BLaER1 treated with 17β-estradiol and CSF1 and Interleukin-3, amounts not matched to agents 10 nM and 100 nM (cell line): Measurements from ENCODE around the gene ACSM6.

Experiments used
- H3K27ac ChIP-seq, 11 experiments: shearing (Covaris generic); formaldehyde crosslinking; 2 replicates each; pipeline ENCODE4 v1.8.1; 2022
- H3K27me3 ChIP-seq, 11 experiments: shearing (Covaris generic); formaldehyde crosslinking; 2 replicates each; pipeline ENCODE4 v1.8.1; 2022
- H3K36me3 ChIP-seq, 11 experiments: shearing (Covaris generic); formaldehyde crosslinking; 2 replicates each; pipeline ENCODE4 v1.8.1; 2022
- H3K4me1 ChIP-seq, 10 experiments: shearing (Covaris generic); formaldehyde crosslinking; 2 replicates each; pipeline ENCODE4 v1.8.1; 2022
- H3K4me2 ChIP-seq, 11 experiments: shearing (Covaris generic); formaldehyde crosslinking; 2 replicates each; pipeline ENCODE4 v1.8.1; 2022
- H3K4me3 ChIP-seq, 10 experiments: shearing (Covaris generic); formaldehyde crosslinking; 2 replicates each; pipeline ENCODE4 v1.8.1; 2022
- H3K9ac ChIP-seq, 11 experiments: shearing (Covaris generic); formaldehyde crosslinking; 2 replicates each; pipeline ENCODE4 v1.8.1; 2022
- H3K9me3 ChIP-seq, 11 experiments: shearing (Covaris generic); formaldehyde crosslinking; replicated peaks in 1 of 11; 2 replicates each; pipeline ENCODE4 v1.8.1; 2022
- H4K20me1 ChIP-seq, 11 experiments: shearing (Covaris generic); formaldehyde crosslinking; 2 replicates each; pipeline ENCODE4 v1.8.1; 2022
- Cebpa-rat ChIP-seq, 11 experiments: shearing (Covaris generic); IDR thresholded peaks; 2 replicates each; pipeline ENCODE4 v1.8.1; 2022

Gene ACSM6, protein sequence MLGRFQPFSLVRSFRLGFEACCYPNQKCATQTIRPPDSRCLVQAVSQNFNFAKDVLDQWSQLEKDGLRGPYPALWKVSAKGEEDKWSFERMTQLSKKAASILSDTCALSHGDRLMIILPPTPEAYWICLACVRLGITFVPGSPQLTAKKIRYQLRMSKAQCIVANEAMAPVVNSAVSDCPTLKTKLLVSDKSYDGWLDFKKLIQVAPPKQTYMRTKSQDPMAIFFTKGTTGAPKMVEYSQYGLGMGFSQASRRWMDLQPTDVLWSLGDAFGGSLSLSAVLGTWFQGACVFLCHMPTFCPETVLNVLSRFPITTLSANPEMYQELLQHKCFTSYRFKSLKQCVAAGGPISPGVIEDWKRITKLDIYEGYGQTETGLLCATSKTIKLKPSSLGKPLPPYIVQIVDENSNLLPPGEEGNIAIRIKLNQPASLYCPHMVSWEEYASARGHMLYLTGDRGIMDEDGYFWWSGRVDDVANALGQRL

DNA sequence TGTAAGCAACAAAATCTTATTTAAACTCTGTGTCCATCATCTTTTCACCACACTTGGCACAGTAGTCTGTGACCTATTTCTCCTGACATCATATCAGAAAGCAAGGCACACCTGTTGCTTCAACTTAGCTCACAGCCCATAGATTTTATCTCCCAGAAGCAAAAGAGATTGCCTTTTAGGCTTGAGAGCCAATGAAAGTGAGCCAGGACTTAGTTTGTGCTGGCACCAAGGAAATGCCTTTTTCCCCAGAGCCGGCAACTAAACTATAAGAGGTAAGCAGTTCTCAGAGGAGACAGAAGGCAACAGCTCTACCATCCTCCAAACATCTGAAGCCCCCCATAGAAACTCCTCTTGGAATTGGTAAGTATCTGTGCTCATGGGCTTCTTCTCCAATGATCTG lies at the start of gene ACSM6:
TSS of gene ACSM6 (plus strand) at position 295 of the 400 bp plus-strand sequence. CDS start 248 bp downstream, outside the sequence.
- no peak within 1 kb of the TSS for H3K4me3 ChIP-seq
- TF ChIP-seq Cebpa-rat (IDR thresholded peaks at IDR 0.05) = no peak
- no peak within 1 kb of the TSS for H3K27ac ChIP-seq
- no peaks in the 10 kb centered on the region for H3K36me3 ChIP-seq
- no peak within 1 kb of the TSS for H3K4me2 ChIP-seq
- no peak within 1 kb of the TSS for H3K9ac ChIP-seq
- no peaks in the 10 kb centered on the region for H3K27me3 ChIP-seq
- peaks cover 0 to 6% (median 0%) of the 10 kb centered on the region in 11 experiments; a peak in 1 of 22 replicates for H3K9me3 ChIP-seq
- no peaks in the 10 kb centered on the region for H3K4me1 ChIP-seq
- H4K20me1 ChIP-seq = no peaks in the 10 kb centered on the region

DNA sequence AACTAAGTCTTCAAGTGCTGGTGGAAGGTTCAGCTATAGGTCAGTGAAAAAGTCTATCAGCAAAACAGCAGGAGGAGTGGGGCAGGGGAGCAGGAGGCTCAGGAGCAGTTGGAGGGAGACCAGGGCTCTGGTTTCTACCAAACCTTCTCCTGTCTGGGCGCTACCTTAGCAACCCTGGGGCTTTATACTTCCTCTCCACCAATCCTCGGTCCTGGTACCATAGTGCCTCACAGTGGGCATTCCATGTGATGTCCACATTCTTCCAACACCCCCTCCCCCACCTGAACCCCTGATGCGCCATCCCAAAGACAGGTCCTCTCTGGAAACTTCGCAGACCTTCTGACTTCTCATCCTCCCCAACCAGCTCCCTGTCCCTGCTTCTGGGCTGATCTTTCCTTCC lies 25.3 kb upstream of the ACSM6 start:
- Histone ChIP-seq H3K4me1 (no peaks in the 10 kb centered on the region), H3K36me3 (no peaks in the 10 kb centered on the region), H4K20me1 (no peaks in the 10 kb centered on the region), H3K4me3 (no peak overlapping the region), H3K4me2 (no peak overlapping the region), H3K27me3 (no peaks in the 10 kb centered on the region), H3K9me3 (peaks cover 0 to 12% (median 7%) of the 10 kb centered on the region in 11 experiments; a peak in 7 of 22 replicates), H3K9ac (no peak overlapping the region), H3K27ac (no peak overlapping the region)
- no peak for TF ChIP-seq Cebpa-rat (IDR thresholded peaks at IDR 0.05)

DNA sequence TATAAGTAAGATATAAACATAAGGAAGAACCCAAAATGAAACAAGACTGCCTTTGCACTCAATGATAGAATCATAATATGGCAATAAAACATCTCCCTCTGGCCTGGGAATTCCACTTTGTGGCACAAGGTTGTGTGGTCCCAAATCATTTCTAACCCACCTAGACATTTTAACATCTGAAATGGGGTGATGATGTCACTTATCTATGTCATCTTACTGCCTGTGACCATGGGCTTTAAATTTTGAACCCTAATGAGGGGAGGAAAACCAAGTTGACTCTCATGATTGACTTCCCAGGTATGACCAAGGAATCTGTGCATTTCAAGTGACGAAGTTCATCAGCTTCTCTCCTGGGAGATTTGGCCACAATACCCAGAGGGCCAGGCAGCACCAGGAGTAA lies 24.5 kb upstream of the ACSM6 start:
- H3K4me3 ChIP-seq = no peak overlapping the region
- H3K4me1 ChIP-seq = no peaks in the 10 kb centered on the region
- no peak overlapping the region for H3K4me2 ChIP-seq
- H3K27me3 ChIP-seq = no peaks in the 10 kb centered on the region
- no peaks in the 10 kb centered on the region for H4K20me1 ChIP-seq
- no peak overlapping the region for H3K27ac ChIP-seq
- no peak overlapping the region for H3K9ac ChIP-seq
- no peak for TF ChIP-seq Cebpa-rat (IDR thresholded peaks at IDR 0.05)
- peaks cover 0 to 10% (median 7%) of the 10 kb centered on the region in 11 experiments; a peak in 5 of 22 replicates for H3K9me3 ChIP-seq
- no peaks in the 10 kb centered on the region for H3K36me3 ChIP-seq

GRCh38 chr10:95170790-95171189 lies 23.2 kb upstream of the ACSM6 start:
- Histone ChIP-seq H3K9ac (no peak overlapping the region), H3K4me2 (no peak overlapping the region), H3K27ac (no peak overlapping the region), H4K20me1 (no peaks in the 10 kb centered on the region), H3K27me3 (no peaks in the 10 kb centered on the region), H3K4me3 (no peak overlapping the region), H3K9me3 (peaks cover 0 to 8% (median 7%) of the 10 kb centered on the region in 11 experiments; a peak in 5 of 22 replicates), H3K36me3 (no peaks in the 10 kb centered on the region), H3K4me1 (no peaks in the 10 kb centered on the region)
- no peak for TF ChIP-seq Cebpa-rat (IDR thresholded peaks at IDR 0.05)

DNA sequence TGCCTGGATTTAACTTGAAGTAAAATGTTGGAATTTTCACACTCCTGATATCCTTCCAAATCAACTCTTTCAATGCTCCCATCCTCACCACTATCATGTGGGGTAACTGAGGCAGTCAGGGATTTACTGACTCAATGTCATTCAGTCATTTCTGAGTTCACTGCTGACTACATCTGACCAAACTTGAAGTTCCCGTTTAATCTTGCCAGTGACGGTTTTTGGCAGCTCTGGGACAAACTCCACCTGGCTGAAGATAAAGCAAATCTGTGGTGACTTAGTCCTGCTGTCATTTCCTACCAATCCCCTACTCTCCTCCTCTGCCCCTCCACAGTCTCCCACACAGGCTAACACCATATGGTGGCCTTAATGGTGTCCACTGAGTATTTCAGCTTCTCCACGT lies 22.7 kb upstream of the ACSM6 start:
- Histone ChIP-seq H3K4me2 (no peak overlapping the region), H3K36me3 (no peaks in the 10 kb centered on the region; a peak in 1 of 22 replicates), H3K27ac (no peak overlapping the region), H3K27me3 (no peaks in the 10 kb centered on the region), H4K20me1 (no peaks in the 10 kb centered on the region), H3K4me1 (no peaks in the 10 kb centered on the region), H3K9me3 (peaks cover 2 to 6% (median 5%) of the 10 kb centered on the region in 11 experiments; a peak in 17 of 22 replicates), H3K9ac (no peak overlapping the region), H3K4me3 (no peak overlapping the region)
- no peak for TF ChIP-seq Cebpa-rat (IDR thresholded peaks at IDR 0.05)

DNA sequence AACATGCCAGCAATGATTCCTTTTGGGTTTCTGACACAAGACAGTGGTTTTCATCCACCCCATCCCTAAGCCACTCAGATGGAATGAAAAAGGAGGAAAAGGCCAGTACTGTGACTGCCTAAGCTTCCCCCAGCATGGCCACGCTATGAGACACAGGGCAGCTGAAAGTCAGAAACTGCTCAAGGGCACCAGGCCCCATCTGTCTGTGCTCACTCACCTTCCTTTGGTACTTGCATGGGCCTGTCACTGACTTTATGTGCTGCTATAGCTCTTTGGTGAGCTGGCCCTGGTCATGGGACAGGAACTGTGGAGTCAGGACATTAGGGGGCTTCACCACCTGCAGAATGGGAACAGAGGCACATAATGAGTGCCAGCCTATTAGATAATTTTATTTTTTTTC lies 21.2 kb upstream of the ACSM6 start:
- no peaks in the 10 kb centered on the region for H3K27me3 ChIP-seq
- H3K9ac ChIP-seq = no peak overlapping the region
- no peaks in the 10 kb centered on the region for H4K20me1 ChIP-seq
- no peak overlapping the region for H3K4me3 ChIP-seq
- H3K4me2 ChIP-seq = no peak overlapping the region
- H3K36me3 ChIP-seq = no peaks in the 10 kb centered on the region; a peak in 1 of 22 replicates
- no peaks in the 10 kb centered on the region for H3K4me1 ChIP-seq
- peaks cover 5 to 12% (median 8%) of the 10 kb centered on the region in 11 experiments; a peak in 17 of 22 replicates for H3K9me3 ChIP-seq
- H3K27ac ChIP-seq = no peak overlapping the region
- TF ChIP-seq Cebpa-rat (IDR thresholded peaks at IDR 0.05) = no peak

DNA sequence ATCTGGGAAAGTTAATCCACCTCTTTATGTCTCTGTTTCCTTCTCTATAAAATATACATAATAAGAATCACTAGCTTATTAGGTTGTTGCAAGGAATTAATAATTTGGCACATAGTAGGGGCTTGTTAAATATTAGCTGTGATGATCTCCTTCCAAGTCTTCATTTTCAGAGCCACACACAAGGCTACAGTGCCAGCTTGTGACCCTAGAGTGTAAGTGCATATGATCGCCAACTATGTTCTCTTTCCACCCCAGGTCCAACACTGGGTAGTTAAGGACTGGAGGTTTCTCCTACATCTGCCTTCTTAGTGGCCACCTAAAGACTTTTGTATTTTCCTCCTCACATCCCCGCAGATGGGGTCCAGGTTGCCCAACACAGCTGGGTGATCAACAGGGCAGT lies 17.9 kb upstream of the ACSM6 start:
- no peak overlapping the region for H3K4me2 ChIP-seq
- H3K9ac ChIP-seq = no peak overlapping the region
- no peaks in the 10 kb centered on the region; a peak in 1 of 22 replicates for H3K36me3 ChIP-seq
- no peak overlapping the region for H3K27ac ChIP-seq
- no peaks in the 10 kb centered on the region for H3K4me1 ChIP-seq
- no peaks in the 10 kb centered on the region for H3K27me3 ChIP-seq
- no peak overlapping the region for H3K4me3 ChIP-seq
- TF ChIP-seq Cebpa-rat (IDR thresholded peaks at IDR 0.05) = no peak
- no peaks in the 10 kb centered on the region for H4K20me1 ChIP-seq
- H3K9me3 ChIP-seq = peaks cover 5 to 12% (median 8%) of the 10 kb centered on the region in 11 experiments; a peak in 17 of 22 replicates

GRCh38 chr10:95177429-95177828 lies 16.6 kb upstream of the ACSM6 start:
- no peaks in the 10 kb centered on the region for H3K4me1 ChIP-seq
- H3K9me3 ChIP-seq = peaks cover 5 to 12% (median 8%) of the 10 kb centered on the region in 11 experiments; a peak in 17 of 22 replicates
- H3K4me2 ChIP-seq = no peak overlapping the region
- H3K9ac ChIP-seq = no peak overlapping the region
- TF ChIP-seq Cebpa-rat (IDR thresholded peaks at IDR 0.05) = no peak
- H3K36me3 ChIP-seq = no peaks in the 10 kb centered on the region; a peak in 1 of 22 replicates
- H4K20me1 ChIP-seq = no peaks in the 10 kb centered on the region
- H3K27me3 ChIP-seq = peaks cover under 1 to 12% (median 11%) of the 10 kb centered on the region in 11 experiments; a peak in 20 of 22 replicates
- H3K4me3 ChIP-seq = no peak overlapping the region
- no peak overlapping the region for H3K27ac ChIP-seq

GRCh38 chr10:95178266-95178665 lies 15.8 kb upstream of the ACSM6 start:
- H3K9me3 ChIP-seq = peaks cover 5 to 12% (median 8%) of the 10 kb centered on the region in 11 experiments; a peak in 17 of 22 replicates
- peaks cover 8 to 20% (median 19%) of the 10 kb centered on the region in 11 experiments for H3K27me3 ChIP-seq
- no peaks in the 10 kb centered on the region for H4K20me1 ChIP-seq
- no peak overlapping the region for H3K4me2 ChIP-seq
- no peak for TF ChIP-seq Cebpa-rat (IDR thresholded peaks at IDR 0.05)
- H3K27ac ChIP-seq = no peak overlapping the region
- H3K4me1 ChIP-seq = 0 out of 20 replicates have a peak, but pooled peaks cover 0 to under 1% (median 0%) of the 10 kb centered on the region in 10 experiments
- H3K4me3 ChIP-seq = no peak overlapping the region
- H3K9ac ChIP-seq = no peak overlapping the region
- H3K36me3 ChIP-seq = no peaks in the 10 kb centered on the region; a peak in 1 of 22 replicates
